MM.1S (cell line): Measurements from ENCODE around the gene TBC1D5.
"Not testable (repeated sequence)": the region's sequence is repeated elsewhere in the genome, so short reads cannot be mapped to it uniquely, and the experiment has no call there.

Experiments
- DNase-seq: peaks from one replicate; pipeline ENCODE4 v3.0.0-alpha.2; 2015
- H2AFZ ChIP-seq: fragments of 300-600 bp; sonication (generic); 2 replicates; pipeline ENCODE4 v1.6.0; 2016; ENCODE audit warnings: antibody characterized with exemption, low read length
- H3F3A ChIP-seq: fragments of 300-600 bp; sonication (generic); 2 replicates; pipeline ENCODE4 v1.6.1; 2016; ENCODE audit warnings: mild to moderate bottlenecking, antibody characterized with exemption, low read length, moderate library complexity, mixed read lengths; ENCODE audit not compliant: insufficient read depth
- H3K27ac ChIP-seq: fragments of 300-600 bp; sonication (generic); 2 replicates; pipeline ENCODE4 v1.5.1; 2016; ENCODE audit warnings: mild to moderate bottlenecking, low read length
- H3K27me3 ChIP-seq: fragments of 300-600 bp; sonication (generic); replicated peaks from 2 replicates; pipeline ENCODE4 v1.6.0; 2016; ENCODE audit warnings: low read length; ENCODE audit not compliant: insufficient read depth
- H3K36me3 ChIP-seq: fragments of 300-600 bp; sonication (generic); replicated peaks from 2 replicates; pipeline ENCODE4 v1.6.1; 2016; ENCODE audit warnings: mild to moderate bottlenecking, low read length, mixed read lengths; ENCODE audit not compliant: insufficient read depth
- H3K4me1 ChIP-seq: fragments of 300-600 bp; sonication (generic); 2 replicates; pipeline ENCODE4 v1.6.1; 2016; ENCODE audit warnings: low read length, mixed read lengths
- H3K4me2 ChIP-seq: fragments of 300-600 bp; sonication (generic); 2 replicates; pipeline ENCODE4 v1.6.0; 2016; ENCODE audit warnings: low read depth, low read length
- H3K4me3 ChIP-seq: fragments of 300-600 bp; sonication (generic); 2 replicates; pipeline ENCODE4 v1.5.1; 2016; ENCODE audit warnings: low read length, mixed read lengths
- H3K79me2 ChIP-seq: fragments of 300-600 bp; sonication (generic); 2 replicates; pipeline ENCODE4 v1.6.1; 2016; ENCODE audit warnings: mixed run types, low read length, mixed read lengths
- H3K9ac ChIP-seq: fragments of 300-600 bp; sonication (generic); 2 replicates; pipeline ENCODE4 v1.6.1; 2016; ENCODE audit warnings: low read length, mixed read lengths
- H3K9me2 ChIP-seq: fragments of 300-600 bp; sonication (generic); replicated peaks from 2 replicates; pipeline ENCODE4 v1.6.1; 2016; ENCODE audit warnings: mild to moderate bottlenecking, low read length, mixed read lengths; ENCODE audit not compliant: insufficient read depth
- H3K9me3 ChIP-seq: fragments of 300-600 bp; sonication (generic); replicated peaks from 2 replicates; pipeline ENCODE4 v1.6.1; 2016; ENCODE audit warnings: mild to moderate bottlenecking, low read length, mixed read lengths; ENCODE audit not compliant: insufficient read depth
- H4K20me1 ChIP-seq: fragments of 300-600 bp; sonication (generic); 2 replicates; pipeline ENCODE4 v1.6.1; 2016; ENCODE audit warnings: mild to moderate bottlenecking, low read length, moderate library complexity, mixed read lengths; ENCODE audit not compliant: insufficient read depth
- CTCF ChIP-seq: fragments of 300-600 bp; sonication (generic); IDR thresholded peaks from 2 replicates; pipeline ENCODE4 v1.5.1; 2016; ENCODE audit warnings: antibody characterized with exemption, low read length, mixed read lengths
- EZH2 ChIP-seq: fragments of 300-600 bp; sonication (generic); optimal IDR thresholded peaks from 2 replicates; pipeline ENCODE3; 2017; ENCODE audit warnings: low read depth, mild to moderate bottlenecking, antibody characterized with exemption, low read length, mixed read lengths
- EZH2phosphoT487 ChIP-seq: fragments of 300-600 bp; sonication (generic); IDR thresholded peaks from 2 replicates; pipeline ENCODE4 v1.6.1; 2018; ENCODE audit warnings: antibody characterized with exemption, low read length

The TBC1D5 gene

DNA sequence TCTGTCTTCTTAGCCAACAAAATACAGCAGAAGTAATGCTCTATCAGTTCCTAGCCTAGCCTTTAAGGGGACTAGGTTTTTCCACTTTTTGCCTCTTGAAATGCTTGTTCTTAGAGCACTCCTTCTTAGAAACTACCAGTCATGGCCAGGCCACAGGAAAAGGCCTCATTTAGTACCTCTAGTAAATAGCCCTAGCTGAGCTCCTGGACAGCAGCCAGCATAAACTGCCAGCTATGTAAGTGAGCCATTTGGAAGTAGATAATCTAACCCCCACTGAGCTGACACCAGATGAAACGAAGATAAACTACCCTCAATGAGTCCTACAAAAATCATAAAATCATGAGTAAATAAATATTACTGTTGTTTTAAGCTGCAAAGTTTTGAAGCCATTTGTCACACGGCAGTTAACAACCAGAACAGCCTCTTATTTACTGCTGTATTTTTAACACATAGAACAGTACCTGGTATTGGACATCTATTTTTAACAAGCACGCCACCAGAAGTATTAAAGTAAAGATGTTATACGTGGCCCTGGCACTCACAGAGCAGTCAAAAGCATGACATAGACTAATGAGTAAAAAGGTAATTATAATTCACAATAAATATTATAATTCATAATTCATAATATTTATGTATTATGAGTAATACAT is 12.0 kb downstream of the TBC1D5 start:
- H3K36me3 ChIP-seq = no peaks in the 10 kb centered on the region; the same call in 1 of the 2 replicates
- no peaks in the 10 kb centered on the region for H3K4me1 ChIP-seq
- TF ChIP-seq CTCF (no peak), EZH2 (no peak), EZH2phosphoT487 (no peak)
- no peak for DNase-seq
- H3K4me3 ChIP-seq = no peak overlapping the region
- H3K79me2 ChIP-seq = no peaks in the 10 kb centered on the region
- no peak overlapping the region for H3K9ac ChIP-seq
- H3K27me3 ChIP-seq = no peaks in the 10 kb centered on the region
- no peaks in the 10 kb centered on the region for H4K20me1 ChIP-seq
- H3K4me2 ChIP-seq = no peak overlapping the region
- H2AFZ ChIP-seq = no peak overlapping the region
- no peaks in the 10 kb centered on the region for H3K9me3 ChIP-seq
- no peaks in the 10 kb centered on the region for H3K9me2 ChIP-seq
- no peaks in the 10 kb centered on the region for H3F3A ChIP-seq
- H3K27ac ChIP-seq = no peak overlapping the region

GRCh38 chr3:17726313-17726712 is 16.1 kb downstream of the TBC1D5 start:
- H3K79me2 ChIP-seq = no peaks in the 10 kb centered on the region
- no peak overlapping the region for H3K4me2 ChIP-seq

GRCh38 chr3:17725844-17726243 is 16.6 kb downstream of the TBC1D5 start:
- not testable (repeated sequence) for H3K4me3 ChIP-seq, H3K36me3 ChIP-seq, H3K4me2 ChIP-seq, H3K4me1 ChIP-seq, H3K27me3 ChIP-seq, H2AFZ ChIP-seq, H3K9me3 ChIP-seq, H3K79me2 ChIP-seq, DNase-seq, H3F3A ChIP-seq, H4K20me1 ChIP-seq, H3K9me2 ChIP-seq, H3K27ac ChIP-seq, H3K9ac ChIP-seq

More at GRCh38 chr3:17726313-17726712, 16.1 kb downstream of the TBC1D5 start:
- Histone ChIP-seq H3K27me3 (no peaks in the 10 kb centered on the region), H3K9ac (no peak overlapping the region), H3K9me2 (no peaks in the 10 kb centered on the region), H3K27ac (no peak overlapping the region), H3K9me3 (no peaks in the 10 kb centered on the region), H3K4me1 (no peaks in the 10 kb centered on the region), H2AFZ (no peak overlapping the region), H3F3A (no peaks in the 10 kb centered on the region), H3K36me3 (no peaks in the 10 kb centered on the region), H3K4me3 (no peak overlapping the region), H4K20me1 (no peaks in the 10 kb centered on the region)
- TF ChIP-seq CTCF = no peak
- TF ChIP-seq EZH2 = no peak
- TF ChIP-seq EZH2phosphoT487 = no peak
- DNase-seq = no peak

DNA sequence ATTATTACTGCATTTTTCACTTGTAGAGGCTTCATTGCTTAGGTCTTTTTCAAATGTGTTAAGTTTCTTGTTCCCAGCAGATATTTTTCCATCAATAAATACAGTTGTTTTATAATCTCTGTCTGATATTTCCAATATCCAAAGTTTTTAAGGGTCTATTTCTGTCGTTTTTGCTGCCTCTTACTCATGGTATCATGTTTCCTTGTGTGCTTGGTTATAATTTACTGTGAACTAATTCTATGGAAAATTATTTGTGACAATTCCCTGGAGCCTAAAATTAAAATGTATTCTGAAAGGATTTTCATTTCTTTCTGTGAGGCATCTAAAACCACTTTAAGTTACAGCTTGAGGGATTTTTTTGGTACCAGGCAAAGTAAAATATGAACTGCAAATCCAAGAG is 17.5 kb downstream of the TBC1D5 start:
- H3K9me2 ChIP-seq = no peaks in the 10 kb centered on the region
- H3K9ac ChIP-seq = no peak overlapping the region
- H3K4me2 ChIP-seq = no peak overlapping the region
- no peaks in the 10 kb centered on the region for H3K9me3 ChIP-seq
- no peaks in the 10 kb centered on the region for H3K4me1 ChIP-seq
- H3F3A ChIP-seq = no peaks in the 10 kb centered on the region
- no peak overlapping the region for H2AFZ ChIP-seq
- no peak for DNase-seq
- no peak for TF ChIP-seq EZH2phosphoT487
- no peak overlapping the region for H3K4me3 ChIP-seq
- no peaks in the 10 kb centered on the region for H3K79me2 ChIP-seq
- H3K36me3 ChIP-seq = no peaks in the 10 kb centered on the region
- H3K27me3 ChIP-seq = no peaks in the 10 kb centered on the region
- H4K20me1 ChIP-seq = no peaks in the 10 kb centered on the region
- no peak overlapping the region for H3K27ac ChIP-seq
